GM18499 (cell line): Measurements from ENCODE around the gene C6orf47.

ENCODE experiments used
- ATAC-seq: cut with Tn5 transposase; IDR thresholded peaks from one replicate; pipeline ENCODE4 v1.9.1; 2021; ENCODE audit warnings: moderate number of reproducible peaks; ENCODE audit not compliant: insufficient read depth, unreplicated experiment

The C6orf47 gene

GRCh38 chr6:31640612-31641011 lies 20.0 kb downstream of the C6orf47 start:
- no peak for ATAC-seq

- no peak for ATAC-seq
Observed at GRCh38 chr6:31639449-31639861, 21.1 kb downstream of the C6orf47 start.

GRCh38 chr6:31639043-31639442 lies 21.5 kb downstream of the C6orf47 start:
- ATAC-seq = no peak

- ATAC-seq = no peak
Observed at GRCh38 chr6:31636698-31637596, 23.6 kb downstream of the C6orf47 start.

- ATAC-seq = no peak
Observed at GRCh38 chr6:31634969-31635575, 25.5 kb downstream of the C6orf47 start.

- ATAC-seq = no peak
Observed at GRCh38 chr6:31634131-31634530, 26.4 kb downstream of the C6orf47 start.

GRCh38 chr6:31633447-31633846 lies 27.1 kb downstream of the C6orf47 start:
- ATAC-seq = no peak

GRCh38 chr6:31632279-31632946 lies 28.2 kb downstream of the C6orf47 start:
- no peak for ATAC-seq

- ATAC-seq = no peak
Observed at GRCh38 chr6:31631681-31632278, 28.8 kb downstream of the C6orf47 start.

GRCh38 chr6:31631209-31631608 lies 29.4 kb downstream of the C6orf47 start:
- no peak for ATAC-seq

GRCh38 chr6:31630177-31630934 lies 30.2 kb downstream of the C6orf47 start:
- ATAC-seq = no peak

- no peak for ATAC-seq
Observed at GRCh38 chr6:31629014-31629413, 31.6 kb downstream of the C6orf47 start.

- ATAC-seq = no peak
Observed at GRCh38 chr6:31627690-31628287, 32.8 kb downstream of the C6orf47 start.

- no peak for ATAC-seq
Observed at GRCh38 chr6:31626952-31627351, 33.6 kb downstream of the C6orf47 start.

GRCh38 chr6:31624070-31624469 lies 36.5 kb downstream of the C6orf47 start:
- ATAC-seq = no peak

- no peak for ATAC-seq
Observed at GRCh38 chr6:31622684-31623091, 37.9 kb downstream of the C6orf47 start.

- no peak for ATAC-seq
Observed at GRCh38 chr6:31621991-31622390, 38.6 kb downstream of the C6orf47 start.

GRCh38 chr6:31621320-31621939 lies 39.1 kb downstream of the C6orf47 start:
- no peak for ATAC-seq

- peak; percentile 9 for ATAC-seq
Observed at GRCh38 chr6:31620586-31621319, 39.8 kb downstream of the C6orf47 start, which contains the start of gene PRRC2A. TSS of gene PRRC2A (plus strand) at chr6:31620715. CDS start at chr6:31622790, 2,075 bp downstream.
